Heart left ventricle (tissue), 16 donors: ENCODE measurements around the gene LYRM1. TPM values are rescaled to one million over a fixed set of nuclear protein-coding genes. Genes with fewer than 3 reads are reported as not detected.
A peak's percentile ranks its signal among the peaks of the same experiment; 100 is the strongest.

Experiments used
- ATAC-seq, 4 donors: fragments of 200-7000 bp; cut with Tn5 transposase; one replicate each; pipeline ENCODE4 v1.9.1; 2020 to 2022; ENCODE audit warnings: moderate library complexity in 4 of 4, mild to moderate bottlenecking in 3 of 4, moderate number of reproducible peaks in 1 of 4
- DNase-seq, 5 donors: peaks; one replicate each; pipeline ENCODE4 v3.0.0-alpha.2; 2020
- H3K27ac ChIP-seq, 12 donors: fragments of 200-600 bp; sonication (generic) in 4 of 12; one replicate each; pipeline versions ENCODE4 v1.5.0 to v1.8.0; 2016 to 2022; ENCODE audit warnings: mild to moderate bottlenecking in 2 of 12
- H3K27me3 ChIP-seq, 9 donors: fragments of 200-600 bp; sonication (generic) in 2 of 9; one replicate each; pipeline versions ENCODE4 v1.5.1 to v1.8.0; 2016 to 2022; ENCODE audit warnings: mild to moderate bottlenecking in 3 of 9
- H3K36me3 ChIP-seq, 9 donors: fragments of 200-600 bp; sonication (generic) in 2 of 9; one replicate each; pipeline versions ENCODE4 v1.5.0 to v1.8.0; 2018 to 2022; ENCODE audit warnings: mild to moderate bottlenecking in 2 of 9
- H3K4me1 ChIP-seq, 12 donors: fragments of 200-600 bp; sonication (generic) in 4 of 12; one replicate each; pipeline versions ENCODE4 v1.5.0 to v1.8.0; 2016 to 2022; ENCODE audit warnings: mild to moderate bottlenecking in 3 of 12
- H3K4me3 ChIP-seq, 12 donors: fragments of 200-600 bp; sonication (generic) in 4 of 12; one replicate each; pipeline versions ENCODE4 v1.5.0 to v1.8.0; 2017 to 2022; ENCODE audit warnings: mild to moderate bottlenecking in 9 of 12, moderate library complexity in 4 of 12
- H3K9me3 ChIP-seq, 12 donors: fragments of 200-600 bp; sonication (generic) in 4 of 12; one replicate each; pipeline versions ENCODE4 v1.5.0 to v1.8.0; 2016 to 2022; ENCODE audit warnings: mild to moderate bottlenecking in 1 of 12
- POLR2A ChIP-seq, 2 donors: fragments of 450-650 bp; IDR thresholded peaks; one replicate each; pipeline ENCODE4 v1.6.1; 2017; ENCODE audit warnings: antibody characterized with exemption in 2 of 2, mild to moderate bottlenecking in 2 of 2, moderate library complexity in 2 of 2
- WGBS, 4 donors: extraction: QIAGEN DNeasy Blood & Tissue Kit in 2 of 4; methylation state at CpG; one replicate each; pipeline versions ENCODE4 v1.1.5 to v1.1.7; 2013 to 2018; 5-methylcytosine and 5-hydroxymethylcytosine counted together
- intact Hi-C, 10 donors: fragments of 100-400 bp; cut with DNase I; formaldehyde crosslinking; loops; one replicate each; pipeline versions ENCODE4 v1.11.1 to v1.14.2; 2022
- polyA plus RNA-seq, 2 donors: library from polyadenylated mRNA; stranded (reverse); fragments of 200-250 nt; gene quantifications; one replicate each; pipeline ENCODE4 v1.2.3, GENCODE V29; 2013
- total RNA-seq, 9 donors: library from RNA; depleted of rRNA in 2 of 9; stranded (reverse); fragments of >200 nt in 2 of 9; fragmentation: NEBNext Ultra II Directional in 3 of 9; extraction: Animal tissue kit (Norgen Biotek cat#: 25700) in 3 of 9; gene quantifications; one replicate each; pipeline versions ENCODE4 v1.1.0 to v1.2.4, GENCODE V29; 2016 to 2023
- TF ChIP-seq, protein P1 (sequence below), 12 donors: fragments of 200-600 bp; sonication (generic) in 4 of 12; IDR thresholded peaks; one replicate each; pipeline versions ENCODE4 v1.5.0 to v1.8.0; 2018 to 2022; ENCODE audit warnings: antibody characterized with exemption in 12 of 12, mild to moderate bottlenecking in 5 of 12
- donor health status: ischemic (EF 13 %, LVEDD 7.1; RV severe dilation, severe dysfunction).
- donor health status: healthy with polysubstance abuse.
- donor health status: DM: no; HTN: yes; CAD: no.
- donor health status: DM: no; HTN: no; CAD: no.
- donor health status: ischemic (EF 25% LVEDD 6.9; RV normal size, moderate dysfunction).
- donor health status: ischemic (EF 25% LVEDD 5.7; RV mildly dilated, moderate dysfunction).
- donor health status: healthy.
- donor health status: DM: yes; HTN: yes; CAD: no.
- donor health status: ischemic (EF 35%, LVEDD 5.7; RV mildly dilated, moderate dysfunction).
- donor health status: nonischemic (EF 11% LVEDD 7.7; RV severe dilation, severe dysfunction).
- donor health status: DM: yes; HTN: yes; CAD: no.
- donor health status: PGD.
- donor health status: ischemic (EF 29% LVEDD 5.4; RV normal size, mild dysfunction).
- donor health status: nonischemic (EF 23%, LVEDD 6.1; RV moderate dilation, normal function).

Gene LYRM1
- total and polyA plus RNA-seq, 11 donors = 40.2 to 124 (median 55.9) TPM

DNA sequence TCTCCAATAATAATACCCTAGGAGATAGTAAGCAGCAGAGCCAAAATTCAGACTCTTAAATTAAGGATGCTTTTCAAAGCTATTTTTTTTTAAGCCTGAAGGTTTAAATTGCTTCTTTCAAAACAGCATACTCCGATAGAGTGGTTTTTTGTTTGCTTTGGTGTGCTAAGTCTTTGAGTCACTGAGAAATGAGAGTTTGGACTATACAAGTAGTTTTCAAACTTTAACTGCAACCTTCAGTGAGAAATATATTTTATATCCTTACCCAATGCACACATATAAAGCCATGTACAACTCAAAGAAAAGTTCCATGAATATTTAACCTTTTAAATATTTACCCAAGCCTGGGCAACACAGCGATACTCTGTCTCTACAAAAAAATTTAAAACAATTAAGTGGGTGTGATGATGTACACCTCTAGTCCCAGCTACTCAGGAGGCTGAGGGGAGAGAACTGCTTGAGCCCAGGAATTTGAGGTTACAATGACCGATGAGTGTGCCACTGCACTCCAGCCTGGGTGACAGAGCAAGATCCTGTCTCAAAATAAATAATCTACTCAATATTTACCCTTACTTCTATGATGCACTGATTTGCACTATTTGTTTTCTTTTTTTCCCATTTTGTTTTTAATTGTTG is 19.6 kb upstream of the LYRM1 start:
- TF ChIP-seq, protein P1, sequence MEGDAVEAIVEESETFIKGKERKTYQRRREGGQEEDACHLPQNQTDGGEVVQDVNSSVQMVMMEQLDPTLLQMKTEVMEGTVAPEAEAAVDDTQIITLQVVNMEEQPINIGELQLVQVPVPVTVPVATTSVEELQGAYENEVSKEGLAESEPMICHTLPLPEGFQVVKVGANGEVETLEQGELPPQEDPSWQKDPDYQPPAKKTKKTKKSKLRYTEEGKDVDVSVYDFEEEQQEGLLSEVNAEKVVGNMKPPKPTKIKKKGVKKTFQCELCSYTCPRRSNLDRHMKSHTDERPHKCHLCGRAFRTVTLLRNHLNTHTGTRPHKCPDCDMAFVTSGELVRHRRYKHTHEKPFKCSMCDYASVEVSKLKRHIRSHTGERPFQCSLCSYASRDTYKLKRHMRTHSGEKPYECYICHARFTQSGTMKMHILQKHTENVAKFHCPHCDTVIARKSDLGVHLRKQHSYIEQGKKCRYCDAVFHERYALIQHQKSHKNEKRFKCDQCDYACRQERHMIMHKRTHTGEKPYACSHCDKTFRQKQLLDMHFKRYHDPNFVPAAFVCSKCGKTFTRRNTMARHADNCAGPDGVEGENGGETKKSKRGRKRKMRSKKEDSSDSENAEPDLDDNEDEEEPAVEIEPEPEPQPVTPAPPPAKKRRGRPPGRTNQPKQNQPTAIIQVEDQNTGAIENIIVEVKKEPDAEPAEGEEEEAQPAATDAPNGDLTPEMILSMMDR (IDR thresholded peaks at IDR 0.05) = no peak
- no peak for TF ChIP-seq POLR2A (IDR thresholded peaks at IDR 0.05)
- Histone ChIP-seq H3K4me1 (peaks cover 0 to 69% (median 28%) of the 10 kb centered on the region in 12 donors), H3K27me3 (no peaks in the 10 kb centered on the region), H3K9me3 (no peaks in the 10 kb centered on the region), H3K27ac (peak overlapping the region in 1 of 12 donors; percentile 2), H3K36me3 (peaks cover 0 to 9% (median 0%) of the 10 kb centered on the region in 9 donors), H3K4me3 (no peak overlapping the region)
- DNase-seq (no peak), ATAC-seq (no peak)
- 84 to 92% (median 88%) methylated on average over 3 of the region's 3 CpGs for WGBS, 4 donors
- intact Hi-C loops = no loop called here

DNA sequence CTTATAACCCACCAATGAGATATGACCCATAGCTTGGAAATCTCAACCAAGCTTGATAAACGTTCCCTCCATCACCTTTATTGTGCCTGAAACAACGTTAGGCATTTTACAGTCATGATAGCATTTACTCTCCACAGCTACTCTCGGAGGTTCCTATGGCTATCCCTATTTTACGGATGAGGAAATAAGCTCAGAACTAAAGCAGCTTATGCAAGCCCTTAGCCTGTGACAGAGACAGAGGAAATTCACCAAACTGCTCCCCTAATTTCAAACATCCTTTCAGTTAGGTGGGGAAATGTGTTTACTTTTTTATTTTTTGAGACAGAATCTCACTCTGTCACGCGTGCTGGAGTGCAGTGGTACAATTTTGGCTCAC is 19.1 kb upstream of the LYRM1 start:
- TF ChIP-seq, protein P1 (IDR thresholded peaks at IDR 0.05) = no peak
- TF ChIP-seq POLR2A (IDR thresholded peaks at IDR 0.05) = no peak
- H3K27me3 ChIP-seq = no peaks in the 10 kb centered on the region
- no peak overlapping the region for H3K4me3 ChIP-seq
- no peak for ATAC-seq
- H3K9me3 ChIP-seq = no peaks in the 10 kb centered on the region
- DNase-seq = no peak
- H3K4me1 ChIP-seq = peaks cover 0 to 72% (median 31%) of the 10 kb centered on the region in 12 donors
- H3K36me3 ChIP-seq = peaks cover 0 to 9% (median 0%) of the 10 kb centered on the region in 9 donors
- intact Hi-C loops = no loop called here
- H3K27ac ChIP-seq = peak overlapping the region in 1 of 12 donors; percentile 2
- 75 to 86% (median 82%) methylated on average over 6 of the region's 6 CpGs for WGBS, 4 donors

DNA sequence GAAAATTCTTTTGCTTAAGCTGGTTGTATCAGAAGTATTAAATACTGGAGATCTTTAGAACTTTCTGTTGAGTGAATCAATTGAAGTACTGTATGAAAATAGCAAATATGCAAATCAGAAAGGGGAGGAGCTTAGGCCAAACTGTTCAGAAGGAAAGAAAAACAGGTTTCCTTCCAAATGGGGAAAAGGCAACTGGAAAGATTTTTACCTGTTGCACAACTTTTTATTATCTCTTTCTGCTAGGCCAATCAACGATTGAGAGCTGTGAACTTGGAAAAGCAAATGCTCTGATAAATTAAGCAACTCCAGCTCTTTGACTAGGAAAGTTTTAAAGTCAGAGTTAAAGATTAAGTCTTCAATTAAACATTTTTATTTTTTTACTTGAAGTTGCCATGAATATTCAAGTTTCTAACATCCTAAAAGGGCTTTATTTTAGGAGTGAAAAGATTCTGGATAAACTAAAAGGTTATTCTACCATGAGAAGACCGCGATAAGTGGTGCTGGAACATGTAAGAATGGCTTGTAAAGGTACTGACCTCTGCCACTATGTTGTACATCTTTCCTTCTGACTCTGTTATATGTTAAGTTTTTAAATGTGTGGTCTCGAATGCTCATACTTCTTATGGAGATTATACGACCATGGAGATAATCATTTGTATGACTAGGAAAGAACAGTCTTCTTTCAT is 16.9 kb upstream of the LYRM1 start:
- Histone ChIP-seq H3K9me3 (no peaks in the 10 kb centered on the region), H3K27ac (peak overlapping the region in 3 of 12 donors; percentile 14 to 64 (median 19)), H3K4me1 (peaks cover 0 to 76% (median 29%) of the 10 kb centered on the region in 12 donors), H3K36me3 (peaks cover 0 to 16% (median 0%) of the 10 kb centered on the region in 9 donors), H3K27me3 (no peaks in the 10 kb centered on the region), H3K4me3 (no peak overlapping the region)
- TF ChIP-seq, protein P1 (IDR thresholded peaks at IDR 0.05) = no peak
- no peak for TF ChIP-seq POLR2A (IDR thresholded peaks at IDR 0.05)
- no peak for ATAC-seq
- intact Hi-C loops = no loop called here
- WGBS, 4 donors = 71 to 78% (median 76%) methylated on average over 5 of the region's 5 CpGs
- DNase-seq = no peak

DNA sequence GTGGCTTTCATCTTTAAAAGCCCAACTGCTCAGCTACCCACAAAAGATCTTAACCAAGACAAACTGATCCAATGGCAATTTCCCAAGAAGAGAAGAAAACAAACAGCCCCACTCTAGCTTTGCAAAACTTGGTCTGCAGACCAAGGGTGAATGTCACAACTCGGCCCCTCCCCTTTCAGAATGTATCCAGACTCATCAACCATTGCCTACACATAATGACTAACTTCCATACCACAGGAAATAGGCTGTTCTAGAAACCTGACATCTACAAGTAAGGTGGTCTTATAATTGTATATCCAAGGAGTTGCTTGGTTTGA is 16.4 kb upstream of the LYRM1 start:
- Histone ChIP-seq H3K4me3 (no peak overlapping the region), H3K27me3 (no peaks in the 10 kb centered on the region), H3K27ac (peak overlapping the region in 3 of 12 donors; percentile 14 to 64 (median 19)), H3K9me3 (no peaks in the 10 kb centered on the region), H3K4me1 (peaks cover 0 to 71% (median 24%) of the 10 kb centered on the region in 12 donors), H3K36me3 (peaks cover 0 to 16% (median 0%) of the 10 kb centered on the region in 9 donors)
- WGBS, 4 donors = 88 to 100% (median 95%) methylated on average over 1 of the region's 1 CpG
- ATAC-seq (no peak), DNase-seq (no peak)
- TF ChIP-seq, protein P1 (IDR thresholded peaks at IDR 0.05) = no peak
- no peak for TF ChIP-seq POLR2A (IDR thresholded peaks at IDR 0.05)
- intact Hi-C loops = no loop called here
